GM23338 (cell line): ENCODE results near the gene SURF1. TPM values are rescaled to one million over a fixed set of nuclear protein-coding genes. Genes with fewer than 3 reads are reported as not detected.

ENCODE experiments used
- ATAC-seq: fragments of 200-7000 bp; cut with Tn5 transposase; 3 replicates; pipeline ENCODE4 v1.9.1; 2020
- DNase-seq: peaks from one replicate; pipeline ENCODE4 v3.0.0-alpha.2; 2015; ENCODE audit warnings: low spot score
- H2AFZ ChIP-seq: fragments of 200-600 bp; sonication (generic); 2 replicates; pipeline ENCODE4 v1.8.0; 2016; ENCODE audit warnings: antibody characterized with exemption, mild to moderate bottlenecking, moderate library complexity
- H3F3A ChIP-seq: fragments of 200-600 bp; sonication (generic); replicated peaks from 2 replicates; pipeline ENCODE4 v1.8.0; 2017; ENCODE audit warnings: antibody characterized with exemption, mixed run types, low read depth
- H3K27ac ChIP-seq: fragments of 200-600 bp; sonication (generic); 2 replicates; pipeline ENCODE4 v1.6.1; 2016; ENCODE audit warnings: low read depth
- H3K27me3 ChIP-seq: fragments of 200-600 bp; sonication (generic); 2 replicates; pipeline ENCODE4 v1.8.0; 2016; ENCODE audit warnings: mild to moderate bottlenecking, mixed run types, moderate library complexity; ENCODE audit not compliant: insufficient read depth
- H3K36me3 ChIP-seq: fragments of 200-600 bp; sonication (generic); 2 replicates; pipeline ENCODE4 v1.8.0; 2016; ENCODE audit warnings: mild to moderate bottlenecking; ENCODE audit not compliant: insufficient read depth
- H3K4me1 ChIP-seq: fragments of 200-600 bp; sonication (generic); 2 replicates; pipeline ENCODE4 v1.8.0; 2016; ENCODE audit warnings: mild to moderate bottlenecking, moderate library complexity; ENCODE audit not compliant: insufficient read depth
- H3K4me2 ChIP-seq: fragments of 200-600 bp; sonication (generic); 2 replicates; pipeline ENCODE4 v1.7.1; 2017; ENCODE audit warnings: mixed run types
- H3K4me3 ChIP-seq: fragments of 200-600 bp; sonication (generic); 2 replicates; pipeline ENCODE4 v1.6.1; 2016; ENCODE audit warnings: mixed run types
- H3K79me2 ChIP-seq: fragments of 200-600 bp; sonication (generic); replicated peaks from 2 replicates; pipeline ENCODE4 v1.8.0; 2017; ENCODE audit warnings: mild to moderate bottlenecking; ENCODE audit not compliant: insufficient read depth
- H3K9me2 ChIP-seq: fragments of 200-600 bp; sonication (generic); 2 replicates; pipeline ENCODE4 v1.8.0; 2017; ENCODE audit not compliant: insufficient read depth
- H4K20me1 ChIP-seq: fragments of 200-600 bp; sonication (generic); replicated peaks from 2 replicates; pipeline ENCODE4 v1.8.0; 2017; ENCODE audit warnings: mild to moderate bottlenecking; ENCODE audit not compliant: insufficient read depth
- H3K27ac Mint-ChIP-seq: 2 replicates; pipeline ENCODE4 v1.8.0; 2020; ENCODE audit warnings: inconsistent platforms, mild to moderate bottlenecking, moderate library complexity, mixed read lengths
- H3K27me3 Mint-ChIP-seq: 3 replicates; pipeline ENCODE4 v1.8.0; 2022; ENCODE audit warnings: low read depth, mild to moderate bottlenecking, moderate library complexity, mixed read lengths, inconsistent platforms; ENCODE audit not compliant: insufficient read depth, poor library complexity
- H3K36me3 Mint-ChIP-seq: 3 replicates; pipeline ENCODE4 v1.8.0; 2021; ENCODE audit warnings: low read depth, mild to moderate bottlenecking, inconsistent platforms, moderate library complexity, mixed read lengths
- H3K4me1 Mint-ChIP-seq: 3 replicates; pipeline ENCODE4 v1.8.0; 2020; ENCODE audit warnings: mild to moderate bottlenecking, inconsistent platforms, mixed read lengths
- H3K4me3 Mint-ChIP-seq: 3 replicates; pipeline ENCODE4 v1.8.0; 2021; ENCODE audit warnings: moderate library complexity, mild to moderate bottlenecking, inconsistent platforms, mixed read lengths
- H3K9me3 Mint-ChIP-seq: 3 replicates; pipeline ENCODE4 v1.8.0; 2020; ENCODE audit warnings: moderate library complexity, mild to moderate bottlenecking, inconsistent platforms, mixed read lengths
- CREB1 ChIP-seq: fragments of 250-450 bp; sonication (Bioruptor Pico); IDR thresholded peaks from 2 replicates; pipeline ENCODE4 v1.5.0; 2020; ENCODE audit warnings: low read depth, mild to moderate bottlenecking, moderate library complexity
- JUNB ChIP-seq: IDR thresholded peaks from one replicate; pipeline ENCODE4 v1.6.1; 2016; ENCODE audit warnings: antibody characterized with exemption; ENCODE audit not compliant: unreplicated experiment
- POLR2AphosphoS5 ChIP-seq: IDR thresholded peaks from 2 replicates; pipeline ENCODE4 v1.6.1; 2016; ENCODE audit warnings: antibody characterized with exemption, low read depth
- STAT1 ChIP-seq: IDR thresholded peaks from one replicate; pipeline ENCODE4 v1.6.1; 2016; ENCODE audit warnings: antibody characterized with exemption; ENCODE audit not compliant: unreplicated experiment
- ZNF114 ChIP-seq: fragments of 250-450 bp; sonication (Bioruptor Pico); IDR thresholded peaks from 2 replicates; pipeline ENCODE4 v1.5.0; 2020; ENCODE audit warnings: mild to moderate bottlenecking, moderate library complexity
- ZNF462 ChIP-seq: fragments of 250-450 bp; sonication (Bioruptor Pico); IDR thresholded peaks from 2 replicates; pipeline ENCODE4 v1.5.0; 2020; ENCODE audit warnings: mild to moderate bottlenecking, moderate library complexity
- polyA plus RNA-seq: library from polyadenylated mRNA; unstranded; fragments of >200 nt; fragmentation: Nextera tagmentation; extraction: Ambion mirVana; gene quantifications from 2 replicates; pipeline ENCODE4 v1.2.1, GENCODE V29; 2016
- total RNA-seq: library from RNA; depleted of rRNA; stranded (reverse); fragments of >200 nt; shearing (Covaris generic); gene quantifications from 2 replicates; pipeline ENCODE4 v1.2.3, GENCODE V29; 2014
- TF ChIP-seq, protein P1 (sequence below): IDR thresholded peaks from one replicate; pipeline ENCODE4 v1.6.1; 2018; ENCODE audit warnings: antibody characterized with exemption; ENCODE audit not compliant: unreplicated experiment
- TF ChIP-seq, protein P2 (sequence below), 2 experiments: fragments of 200-600 bp in 1 of 2; sonication (generic) in 1 of 2; conservative IDR thresholded peaks; 2 replicates each; pipeline versions ENCODE4 v1.5.1 to v1.6.1; 2016 to 2017; ENCODE audit warnings: antibody characterized with exemption in 2 of 2, low read depth in 2 of 2, mild to moderate bottlenecking in 2 of 2, moderate library complexity in 1 of 2
- TF ChIP-seq, protein P3 (sequence below): IDR thresholded peaks from 2 replicates; pipeline ENCODE4 v1.6.1; 2016; ENCODE audit warnings: antibody characterized with exemption

The SURF1 gene
- total and polyA plus RNA-seq, 2 experiments from 2014 or later, result 39.1 to 52.6 TPM

- no peaks in the 10 kb centered on the region for H3F3A ChIP-seq
- TF ChIP-seq STAT1, result no peak
- TF ChIP-seq, protein P1, sequence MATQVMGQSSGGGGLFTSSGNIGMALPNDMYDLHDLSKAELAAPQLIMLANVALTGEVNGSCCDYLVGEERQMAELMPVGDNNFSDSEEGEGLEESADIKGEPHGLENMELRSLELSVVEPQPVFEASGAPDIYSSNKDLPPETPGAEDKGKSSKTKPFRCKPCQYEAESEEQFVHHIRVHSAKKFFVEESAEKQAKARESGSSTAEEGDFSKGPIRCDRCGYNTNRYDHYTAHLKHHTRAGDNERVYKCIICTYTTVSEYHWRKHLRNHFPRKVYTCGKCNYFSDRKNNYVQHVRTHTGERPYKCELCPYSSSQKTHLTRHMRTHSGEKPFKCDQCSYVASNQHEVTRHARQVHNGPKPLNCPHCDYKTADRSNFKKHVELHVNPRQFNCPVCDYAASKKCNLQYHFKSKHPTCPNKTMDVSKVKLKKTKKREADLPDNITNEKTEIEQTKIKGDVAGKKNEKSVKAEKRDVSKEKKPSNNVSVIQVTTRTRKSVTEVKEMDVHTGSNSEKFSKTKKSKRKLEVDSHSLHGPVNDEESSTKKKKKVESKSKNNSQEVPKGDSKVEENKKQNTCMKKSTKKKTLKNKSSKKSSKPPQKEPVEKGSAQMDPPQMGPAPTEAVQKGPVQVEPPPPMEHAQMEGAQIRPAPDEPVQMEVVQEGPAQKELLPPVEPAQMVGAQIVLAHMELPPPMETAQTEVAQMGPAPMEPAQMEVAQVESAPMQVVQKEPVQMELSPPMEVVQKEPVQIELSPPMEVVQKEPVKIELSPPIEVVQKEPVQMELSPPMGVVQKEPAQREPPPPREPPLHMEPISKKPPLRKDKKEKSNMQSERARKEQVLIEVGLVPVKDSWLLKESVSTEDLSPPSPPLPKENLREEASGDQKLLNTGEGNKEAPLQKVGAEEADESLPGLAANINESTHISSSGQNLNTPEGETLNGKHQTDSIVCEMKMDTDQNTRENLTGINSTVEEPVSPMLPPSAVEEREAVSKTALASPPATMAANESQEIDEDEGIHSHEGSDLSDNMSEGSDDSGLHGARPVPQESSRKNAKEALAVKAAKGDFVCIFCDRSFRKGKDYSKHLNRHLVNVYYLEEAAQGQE, result no peak
- TF ChIP-seq, protein P2, sequence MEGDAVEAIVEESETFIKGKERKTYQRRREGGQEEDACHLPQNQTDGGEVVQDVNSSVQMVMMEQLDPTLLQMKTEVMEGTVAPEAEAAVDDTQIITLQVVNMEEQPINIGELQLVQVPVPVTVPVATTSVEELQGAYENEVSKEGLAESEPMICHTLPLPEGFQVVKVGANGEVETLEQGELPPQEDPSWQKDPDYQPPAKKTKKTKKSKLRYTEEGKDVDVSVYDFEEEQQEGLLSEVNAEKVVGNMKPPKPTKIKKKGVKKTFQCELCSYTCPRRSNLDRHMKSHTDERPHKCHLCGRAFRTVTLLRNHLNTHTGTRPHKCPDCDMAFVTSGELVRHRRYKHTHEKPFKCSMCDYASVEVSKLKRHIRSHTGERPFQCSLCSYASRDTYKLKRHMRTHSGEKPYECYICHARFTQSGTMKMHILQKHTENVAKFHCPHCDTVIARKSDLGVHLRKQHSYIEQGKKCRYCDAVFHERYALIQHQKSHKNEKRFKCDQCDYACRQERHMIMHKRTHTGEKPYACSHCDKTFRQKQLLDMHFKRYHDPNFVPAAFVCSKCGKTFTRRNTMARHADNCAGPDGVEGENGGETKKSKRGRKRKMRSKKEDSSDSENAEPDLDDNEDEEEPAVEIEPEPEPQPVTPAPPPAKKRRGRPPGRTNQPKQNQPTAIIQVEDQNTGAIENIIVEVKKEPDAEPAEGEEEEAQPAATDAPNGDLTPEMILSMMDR (conservative IDR thresholded peaks at IDR 0.05; ENCODE audit: low read depth in 2 of 2), result no peak
- TF ChIP-seq CREB1 (CRISPR knock-in tag), result no peak
- no peak for TF ChIP-seq POLR2AphosphoS5
- TF ChIP-seq ZNF462 (CRISPR knock-in tag), result no peak
- no peak for TF ChIP-seq ZNF114 (CRISPR knock-in tag)
- TF ChIP-seq JUNB, result no peak
- TF ChIP-seq, protein P3, sequence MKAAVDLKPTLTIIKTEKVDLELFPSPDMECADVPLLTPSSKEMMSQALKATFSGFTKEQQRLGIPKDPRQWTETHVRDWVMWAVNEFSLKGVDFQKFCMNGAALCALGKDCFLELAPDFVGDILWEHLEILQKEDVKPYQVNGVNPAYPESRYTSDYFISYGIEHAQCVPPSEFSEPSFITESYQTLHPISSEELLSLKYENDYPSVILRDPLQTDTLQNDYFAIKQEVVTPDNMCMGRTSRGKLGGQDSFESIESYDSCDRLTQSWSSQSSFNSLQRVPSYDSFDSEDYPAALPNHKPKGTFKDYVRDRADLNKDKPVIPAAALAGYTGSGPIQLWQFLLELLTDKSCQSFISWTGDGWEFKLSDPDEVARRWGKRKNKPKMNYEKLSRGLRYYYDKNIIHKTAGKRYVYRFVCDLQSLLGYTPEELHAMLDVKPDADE, result no peak
These were observed 24.4 kb upstream of the SURF1 start for GRCh38 chr9:133380734-133381133.

More at GRCh38 chr9:133380734-133381133, 24.4 kb upstream of the SURF1 start:
- H3K27ac ChIP-seq, result no peak overlapping the region
- no peak for DNase-seq
- Mint-ChIP-seq H3K27ac (no peak overlapping the region), H3K4me1 (no peaks in the 10 kb centered on the region), H3K9me3 (peaks cover 14% of the 10 kb centered on the region; the same call in 2 of the 3 replicates), H3K36me3 (no peaks in the 10 kb centered on the region), H3K27me3 (peaks cover 20% of the 10 kb centered on the region), H3K4me3 (no peak overlapping the region)
- H3K4me2 ChIP-seq, result no peak overlapping the region
- no peaks in the 10 kb centered on the region for H3K79me2 ChIP-seq
- H3K36me3 ChIP-seq, result no peaks in the 10 kb centered on the region
- ATAC-seq, result no peak
- peaks cover 4% of the 10 kb centered on the region; the same call in 1 of the 2 replicates for H3K4me1 ChIP-seq
- peaks cover 13% of the 10 kb centered on the region for H3K27me3 ChIP-seq
- no peak overlapping the region for H3K4me3 ChIP-seq
- H3K9me2 ChIP-seq, result peaks cover 11% of the 10 kb centered on the region; the same call in 1 of the 2 replicates
- no peak overlapping the region for H2AFZ ChIP-seq
- no peaks in the 10 kb centered on the region; the same call in 1 of the 2 replicates for H4K20me1 ChIP-seq
